Stimulated activated CD8-positive, alpha-beta memory T cell treated with anti-CD3 and anti-CD28 coated beads, Interleukin-4, amount 100 ng/mL, for 4 hours (primary cell): ENCODE measurements around the gene CD226.
"Not testable (repeated sequence)": the region's sequence is repeated elsewhere in the genome, so short reads cannot be mapped to it uniquely, and the experiment has no call there.

Experiments
- DNase-seq, 2 donors: peaks; one replicate each; pipeline ENCODE4 v3.0.0-alpha.2; 2020; ENCODE audit warnings: low read depth in 2 of 2, low spot score in 1 of 2

The CD226 gene

GRCh38 chr18:69956665-69957620, 9.3 kb upstream of the CD226 start:
- DNase-seq = no peak

GRCh38 chr18:69956057-69956456, 8.4 kb upstream of the CD226 start:
- DNase-seq = no peak

- no peak for DNase-seq
Observed at GRCh38 chr18:69954719-69955480, 7.2 kb upstream of the CD226 start.

- no peak for DNase-seq
Observed at GRCh38 chr18:69953191-69953590, 5.5 kb upstream of the CD226 start.

GRCh38 chr18:69951182-69951581, 3.5 kb upstream of the CD226 start:
- DNase-seq = no peak

- DNase-seq = no peak
Observed at GRCh38 chr18:69949538-69949936, 1.9 kb upstream of the CD226 start.

- no peak for DNase-seq
Observed at GRCh38 chr18:69948919-69949537, 1.4 kb upstream of the CD226 start.

GRCh38 chr18:69948256-69948655, 583 bp upstream of the CD226 start:
- no peak for DNase-seq

GRCh38 chr18:69946608-69947155, 991 bp downstream of the CD226 start:
- DNase-seq = no peak

- DNase-seq = no peak
Observed at GRCh38 chr18:69945220-69946114, 2.2 kb downstream of the CD226 start.

- no peak for DNase-seq
Observed at GRCh38 chr18:69944436-69944835, 3.2 kb downstream of the CD226 start.

GRCh38 chr18:69943021-69943420, 4.7 kb downstream of the CD226 start:
- no peak for DNase-seq

- no peak for DNase-seq
Observed at GRCh38 chr18:69941183-69941582, 6.5 kb downstream of the CD226 start.

- DNase-seq = not testable (repeated sequence)
Observed at GRCh38 chr18:69939812-69940211, 7.9 kb downstream of the CD226 start.

GRCh38 chr18:69936191-69936558, 11.5 kb downstream of the CD226 start:
- no peak for DNase-seq

- DNase-seq = peak; percentile 72 to 82
Observed at GRCh38 chr18:69935319-69936190, 12.1 kb downstream of the CD226 start.

- DNase-seq = no peak
Observed at GRCh38 chr18:69934601-69935265, 12.9 kb downstream of the CD226 start.

- no peak for DNase-seq
Observed at GRCh38 chr18:69929041-69929774, 18.5 kb downstream of the CD226 start.
